NB4 (cell line): ENCODE results near the gene MOV10.

Experiments used
- CTCF ChIP-seq: IDR thresholded peaks from one replicate; pipeline ENCODE4 v1.5.1; 2012; ENCODE audit warnings: low read depth, low read length
- MYC ChIP-seq: IDR thresholded peaks from 2 replicates; pipeline ENCODE4 v1.6.1; 2011; ENCODE audit warnings: low read depth, low read length
- POLR2A ChIP-seq: IDR thresholded peaks from 2 replicates; pipeline ENCODE4 v1.6.1; 2011; ENCODE audit warnings: mild to moderate bottlenecking; ENCODE audit not compliant: insufficient read length; ENCODE audit errors: extremely low read depth
- TF ChIP-seq, protein P1 (sequence below): IDR thresholded peaks from 2 replicates; pipeline ENCODE4 v1.6.1; 2011; ENCODE audit warnings: low read depth, low read length

- TF ChIP-seq CTCF (no peak), POLR2A (no peak), MYC (no peak)
- TF ChIP-seq, protein P1, sequence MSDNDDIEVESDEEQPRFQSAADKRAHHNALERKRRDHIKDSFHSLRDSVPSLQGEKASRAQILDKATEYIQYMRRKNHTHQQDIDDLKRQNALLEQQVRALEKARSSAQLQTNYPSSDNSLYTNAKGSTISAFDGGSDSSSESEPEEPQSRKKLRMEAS = no peak
These were observed 1.4 kb downstream of the MOV10 start for GRCh38 chr1:112675728-112676381.
